ENCODE results near the gene IGF2R.
"Not testable (repeated sequence)": the region's sequence is repeated elsewhere in the genome, so short reads cannot be mapped to it uniquely, and the experiment has no call there.

The IGF2R gene

GRCh38 chr6:160128125-160128683 lies 159.3 kb downstream of the IGF2R start:
- no peak for DNase-seq

DNA sequence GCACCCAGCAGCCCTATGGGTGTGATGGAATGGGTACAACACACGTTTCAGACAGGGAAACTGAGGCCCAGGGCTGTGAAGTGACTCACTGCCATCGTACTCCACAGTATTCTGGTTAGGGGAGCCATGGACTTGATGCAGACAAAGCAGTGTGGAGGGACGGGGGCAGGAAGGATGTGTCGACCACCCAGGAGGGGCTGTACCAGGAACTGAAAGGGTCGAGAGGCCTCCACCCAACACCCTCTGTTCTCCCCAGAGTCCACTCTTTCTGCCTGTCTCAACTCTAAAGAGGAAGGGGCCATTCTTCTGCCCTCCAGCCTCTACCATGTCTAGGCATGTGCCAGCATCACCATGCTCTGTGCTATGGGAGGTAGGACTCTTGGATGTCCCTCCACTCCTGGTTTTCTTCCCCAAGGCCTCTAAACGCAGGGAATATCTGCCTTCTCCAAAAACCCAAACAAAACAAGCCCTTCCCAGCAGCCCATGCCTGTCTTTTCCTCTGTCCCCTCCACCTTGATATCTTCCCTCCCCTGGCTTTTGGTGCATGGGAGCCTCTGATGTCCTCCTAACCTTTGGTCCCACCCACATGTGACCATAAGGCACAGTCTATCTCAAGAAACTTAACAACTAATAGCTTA lies 160.1 kb downstream of the IGF2R start:
- no peak for DNase-seq

DNA sequence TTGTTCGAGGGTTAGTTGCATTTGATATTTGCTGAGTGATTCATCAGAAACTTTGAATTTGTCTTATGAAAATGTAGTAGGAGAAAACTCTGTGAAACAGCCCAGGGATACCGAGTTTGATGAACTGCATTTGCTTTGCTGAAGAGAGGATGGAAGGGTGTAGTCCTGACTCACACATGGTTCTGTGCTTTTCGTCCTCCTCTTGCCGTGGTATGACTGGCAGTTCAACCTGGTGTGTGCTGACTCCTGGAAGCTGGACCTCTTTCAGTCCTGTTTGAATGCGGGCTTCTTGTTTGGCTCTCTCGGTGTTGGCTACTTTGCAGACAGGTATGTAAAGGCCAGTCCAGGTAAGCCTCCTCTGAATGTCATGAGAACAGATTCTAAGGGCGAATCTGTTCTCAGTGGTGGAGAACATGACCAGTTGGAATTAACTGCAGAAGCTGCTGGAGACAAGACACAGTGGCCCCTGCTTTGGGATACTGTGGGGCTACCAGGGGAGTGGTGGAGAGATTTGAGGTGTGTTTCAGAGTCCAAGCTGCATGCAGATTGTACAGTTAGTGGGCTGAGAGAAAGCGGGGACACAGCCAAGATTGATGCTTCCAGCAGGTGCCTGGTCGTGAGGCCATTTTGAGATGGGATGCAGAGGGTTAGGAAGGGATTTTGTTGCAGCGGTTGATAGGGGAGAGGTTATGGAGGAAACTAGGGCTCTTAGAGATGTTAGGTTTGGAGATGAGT lies 161.2 kb downstream of the IGF2R start:
- no peak for DNase-seq

DNA sequence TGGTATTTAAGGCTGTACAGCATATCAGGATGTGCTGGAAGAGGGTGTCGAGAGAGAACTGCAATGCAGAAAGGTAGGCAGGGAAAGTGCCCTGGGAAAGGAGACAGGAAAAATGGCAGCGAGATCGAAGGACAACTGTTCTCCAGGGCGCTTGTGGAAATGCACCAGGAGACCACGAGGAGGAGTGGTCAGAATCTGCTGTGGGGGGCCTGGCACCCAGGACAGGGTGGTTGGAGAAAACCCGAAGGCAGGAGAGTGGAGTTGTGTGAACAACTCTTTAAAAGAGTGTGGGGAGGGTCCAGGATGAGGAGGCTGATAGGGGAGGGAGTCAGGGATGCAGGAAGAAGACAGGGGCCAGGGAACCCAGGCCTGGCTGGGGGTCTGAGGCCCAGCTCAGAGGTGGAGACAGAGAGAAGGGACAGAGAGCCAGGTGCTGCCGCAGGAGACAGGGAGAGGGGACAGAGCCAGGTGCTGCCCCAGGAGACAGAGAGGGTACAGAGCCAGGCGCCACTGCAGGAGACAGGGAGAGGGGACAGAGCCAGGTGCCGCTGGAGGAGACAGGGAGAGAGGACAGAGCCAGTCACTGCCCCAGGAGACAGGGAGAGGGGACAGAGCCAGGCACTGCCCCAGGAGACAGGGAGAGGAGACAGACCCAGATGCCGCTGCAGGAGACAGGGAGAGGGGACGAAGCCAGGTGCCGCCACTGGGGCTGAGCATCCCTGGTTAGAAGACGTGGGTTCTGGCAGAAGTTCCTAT lies 162.0 kb downstream of the IGF2R start:
- no peak for DNase-seq

GRCh38 chr6:160131636-160132296 lies 162.9 kb downstream of the IGF2R start:
- DNase-seq = no peak

- DNase-seq = no peak
Measured at GRCh38 chr6:160132297-160132637, 163.4 kb downstream of the IGF2R start.

- DNase-seq = no peak
Measured at GRCh38 chr6:160132776-160133338, 164.0 kb downstream of the IGF2R start.

DNA sequence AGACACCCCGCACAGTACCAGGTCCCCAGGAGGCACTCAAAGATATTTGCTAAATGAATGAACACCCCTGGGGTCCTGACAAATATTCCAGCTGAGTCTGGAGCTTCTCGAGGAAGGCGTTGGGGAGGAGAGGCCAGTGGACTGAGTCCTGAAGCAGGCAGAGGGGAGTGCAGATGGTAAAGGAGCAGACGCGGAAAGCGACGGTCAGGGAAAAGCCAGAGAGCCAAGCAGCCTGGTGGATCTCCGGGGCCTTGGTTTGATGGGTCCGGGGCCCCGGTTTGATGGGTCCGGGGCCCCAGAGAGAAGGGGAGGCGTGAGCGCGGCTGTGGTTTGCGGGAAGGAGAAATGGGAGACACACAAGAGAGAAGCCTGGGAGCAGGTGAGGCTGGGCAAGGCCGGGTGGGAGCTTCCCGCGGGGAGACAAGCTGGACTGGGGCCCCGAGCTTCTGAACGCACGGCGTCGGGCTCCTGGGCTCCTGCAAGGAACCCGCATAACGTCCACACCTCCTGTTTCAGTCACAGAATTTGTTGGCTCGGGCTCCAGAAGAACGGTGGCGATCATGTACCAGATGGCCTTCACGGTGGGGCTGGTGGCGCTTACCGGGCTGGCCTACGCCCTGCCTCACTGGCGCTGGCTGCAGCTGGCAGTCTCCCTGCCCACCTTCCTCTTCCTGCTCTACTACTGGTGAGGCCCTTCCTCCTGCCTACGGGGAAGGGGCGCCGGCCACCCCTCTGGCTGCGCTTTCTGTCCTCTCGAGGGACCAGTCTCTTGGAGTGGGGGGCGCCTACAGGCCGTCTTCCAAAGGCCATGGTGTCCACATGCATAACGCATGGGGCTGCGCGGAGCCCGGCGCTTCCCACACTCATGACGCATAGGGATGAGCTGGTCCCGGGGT lies 164.8 kb downstream of the IGF2R start:
- DNase-seq = no peak

- not testable (repeated sequence) for DNase-seq
Measured at GRCh38 chr6:160134337-160134751, 165.5 kb downstream of the IGF2R start.

DNA sequence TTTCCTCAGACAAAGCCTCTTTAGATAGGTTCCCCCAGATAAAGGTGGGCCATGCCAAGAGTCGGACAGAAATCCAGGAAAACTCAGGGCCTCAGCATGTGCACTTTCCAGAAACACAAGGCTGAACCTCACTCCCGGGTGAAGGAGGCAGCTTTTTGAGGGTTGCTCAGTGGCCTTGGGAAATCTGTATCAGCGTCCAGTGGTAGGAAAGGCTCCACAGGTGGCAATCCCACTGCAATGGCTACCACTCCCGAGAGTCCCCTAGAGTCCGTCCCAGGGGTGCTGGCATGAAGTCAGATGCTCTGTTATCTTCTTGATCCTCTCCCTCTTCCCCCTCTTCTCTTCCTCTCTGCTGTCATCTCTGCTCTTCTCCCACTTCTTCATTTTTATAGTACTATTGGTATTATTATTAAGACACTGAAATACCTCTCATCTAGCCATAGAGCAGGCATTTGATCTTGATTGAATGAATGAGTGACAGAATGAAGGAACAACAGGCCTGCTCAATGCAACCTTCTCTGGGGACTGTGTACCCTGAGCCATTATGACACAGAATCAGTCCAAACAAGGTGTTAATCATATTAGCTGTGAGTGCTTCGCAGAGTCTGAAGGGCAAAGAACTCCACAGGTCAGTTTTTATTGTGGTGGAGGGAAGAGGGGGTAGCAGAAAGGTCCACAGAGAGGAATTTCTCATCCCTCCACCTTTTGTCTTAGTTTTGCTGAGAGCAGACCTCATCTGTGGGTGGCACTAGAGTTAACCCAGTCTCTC lies 166.1 kb downstream of the IGF2R start:
- no peak for DNase-seq

- DNase-seq = no peak
Measured at GRCh38 chr6:160135907-160136655, 167.2 kb downstream of the IGF2R start.

GRCh38 chr6:160137130-160137988 lies 168.5 kb downstream of the IGF2R start:
- DNase-seq = peak; percentile 13

GRCh38 chr6:160137989-160138835 lies 169.3 kb downstream of the IGF2R start:
- peak; percentile 72 for DNase-seq

- no peak for DNase-seq
Measured at GRCh38 chr6:160138839-160139419, 170.0 kb downstream of the IGF2R start.

- DNase-seq = no peak
Measured at GRCh38 chr6:160139420-160139851, 170.6 kb downstream of the IGF2R start.

DNA sequence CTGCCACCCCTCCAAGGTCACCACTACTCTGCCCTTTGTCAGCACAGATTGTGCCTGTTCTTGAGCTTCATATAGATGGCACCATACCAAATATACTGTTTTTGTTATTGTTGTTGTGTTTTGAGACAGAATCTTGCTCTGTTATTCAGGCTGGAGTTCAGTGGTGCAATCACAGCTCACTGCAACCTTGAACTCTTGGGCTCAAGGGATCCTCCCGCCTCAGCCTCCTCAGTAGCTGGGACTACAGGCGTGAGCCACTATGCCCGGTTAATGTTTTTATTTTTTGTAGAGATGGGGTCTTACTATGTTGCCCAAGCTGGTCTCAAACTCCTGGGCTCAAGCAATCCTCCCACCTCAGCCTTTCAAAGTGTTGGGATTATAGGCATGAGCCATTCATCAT lies 171.6 kb downstream of the IGF2R start:
- DNase-seq = not testable (repeated sequence)

DNA sequence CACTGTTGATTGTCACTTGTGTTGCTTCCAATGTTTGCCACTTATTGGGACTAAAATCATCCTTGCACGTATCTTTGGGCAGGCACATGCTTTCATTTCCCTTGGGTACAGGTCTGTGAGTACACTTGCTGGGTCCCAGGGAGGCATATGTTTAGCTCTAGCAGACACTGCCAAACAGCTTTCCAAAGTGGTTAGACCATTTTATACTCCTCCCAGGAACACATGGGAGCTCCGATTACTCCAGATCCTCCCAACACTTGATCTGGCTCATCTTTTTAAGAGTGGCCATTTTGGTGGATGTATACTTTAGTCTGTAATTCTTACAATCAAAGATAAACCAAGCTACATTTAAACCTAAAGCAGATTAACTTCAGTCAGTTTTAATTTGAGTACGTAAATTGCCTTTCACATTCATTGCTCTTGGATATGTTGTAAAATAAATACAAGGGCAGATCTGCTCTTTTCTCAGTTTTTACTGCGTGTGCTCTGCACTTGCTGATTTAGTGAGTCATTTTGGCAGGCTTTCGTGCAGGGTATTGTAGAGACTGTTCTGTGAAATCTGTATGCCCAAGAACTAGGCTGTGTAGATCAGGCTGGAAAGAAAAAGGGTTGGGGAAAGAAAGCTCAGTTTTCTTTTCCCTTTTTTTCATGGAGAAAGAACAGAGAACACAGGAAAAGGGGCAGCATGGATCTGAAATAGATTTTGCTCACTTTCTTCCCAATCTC lies 172.3 kb downstream of the IGF2R start:
- DNase-seq = no peak
